Small intestine (tissue), 7 donors: ENCODE measurements around the gene SLC17A7. TPM values are rescaled to one million over a fixed set of nuclear protein-coding genes. Genes with fewer than 3 reads are reported as not detected.
A peak's percentile ranks its signal among the peaks of the same experiment; 100 is the strongest.

Experiments used
- DNase-seq, 2 donors: peaks; one replicate each; pipeline versions ENCODE4 v3.0.0 to v3.0.0-alpha.2; 2013
- FAIRE-seq: peaks from 2 replicates; lab custom pipeline; 2012; peaks lifted over from hg19 to GRCh38; lab: Jason Lieb, UNC
- H3K27ac ChIP-seq, 3 donors: one replicate each; pipeline ENCODE4 v1.5.1; 2013; ENCODE audit warnings: low read length in 2 of 3, mild to moderate bottlenecking in 2 of 3, control low read depth in 1 of 3, inconsistent platforms in 1 of 3, low read depth in 1 of 3, moderate library complexity in 1 of 3
- H3K27me3 ChIP-seq, 3 donors: one replicate each; pipeline ENCODE4 v1.6.1; 2013; ENCODE audit warnings: low read length in 3 of 3, inconsistent platforms in 1 of 3; ENCODE audit not compliant: control insufficient read depth in 3 of 3, insufficient read depth in 3 of 3
- H3K36me3 ChIP-seq, 3 donors: one replicate each; pipeline ENCODE4 v1.6.1; 2013; ENCODE audit warnings: low read length in 3 of 3, inconsistent platforms in 1 of 3, low read depth in 1 of 3, mild to moderate bottlenecking in 1 of 3, moderate library complexity in 1 of 3; ENCODE audit not compliant: control insufficient read depth in 3 of 3, insufficient read depth in 2 of 3
- H3K4me1 ChIP-seq, 3 donors: one replicate each; pipeline ENCODE4 v1.6.1; 2013; ENCODE audit warnings: low read length in 2 of 3, inconsistent platforms in 1 of 3, low read depth in 1 of 3, mild to moderate bottlenecking in 1 of 3, moderate library complexity in 1 of 3; ENCODE audit not compliant: control insufficient read depth in 3 of 3, insufficient read depth in 2 of 3
- H3K4me3 ChIP-seq, 3 donors: one replicate each; pipeline ENCODE4 v1.5.1; 2013; ENCODE audit warnings: low read length in 3 of 3, control low read depth in 1 of 3, inconsistent platforms in 1 of 3, low read depth in 1 of 3, mild to moderate bottlenecking in 1 of 3, moderate library complexity in 1 of 3
- H3K9me3 ChIP-seq, 2 donors: one replicate each; pipeline ENCODE4 v1.6.1; 2013; ENCODE audit warnings: low read depth in 1 of 2, low read length in 1 of 2; ENCODE audit not compliant: control insufficient read depth in 2 of 2, insufficient read depth in 1 of 2
- WGBS, 3 donors: extraction: QIAGEN DNeasy Blood & Tissue Kit; methylation state at CpG; one replicate each; pipeline ENCODE4 v1.1.7; 2013; 5-methylcytosine and 5-hydroxymethylcytosine counted together
- polyA plus RNA-seq, 4 donors: library from polyadenylated mRNA; stranded (reverse) in 3 of 4; unstranded in 1 of 4; fragments of 200-250 nt in 3 of 4; fragments of 120-200 nt in 1 of 4; gene quantifications; one replicate each; pipeline versions ENCODE4 v1.2.1 to v1.2.3, GENCODE V29; 2013
- donor health status: healthy with polysubstance abuse.
- donor health status: control.
- donor health status: control.
- donor health status: Bipolar disorder and iron deficiency.
- donor health status: healthy.

SLC17A7 gene
- polyA plus RNA-seq, 4 donors, result 0.09 to 1.1 (median 0.25) TPM

GRCh38 chr19:49387936-49388372 lies 53.4 kb downstream of the SLC17A7 start, which contains the start of gene KASH5:
TSS of gene KASH5 (plus strand) at chr19:49388249. CDS start at chr19:49390884, 2,635 bp downstream.
- 39 to 51% (median 46%) methylated on average over 33 to 40 of the region's 40 CpGs for WGBS, 3 donors
- Histone ChIP-seq H3K4me3 (no peak within 1 kb of the TSS), H3K27me3 (peaks cover 0 to 5% (median 0%) of the 10 kb centered on the region in 3 donors), H3K9me3 (peaks cover 0 to 3% of the 10 kb centered on the region in 2 donors), H3K4me1 (no peaks in the 10 kb centered on the region), H3K27ac (no peak within 1 kb of the TSS), H3K36me3 (no peaks in the 10 kb centered on the region)
- DNase-seq, result peak; percentile 56 to 61
- no peak for FAIRE-seq

GRCh38 chr19:49383599-49383998 lies 57.7 kb downstream of the SLC17A7 start:
- WGBS, 3 donors, result 29 to 91% (median 48%) methylated on average over 1 of the region's 1 CpG
- no peak for FAIRE-seq
- no peak overlapping the region for H3K27ac ChIP-seq

GRCh38 chr19:49382639-49383038 lies 58.7 kb downstream of the SLC17A7 start:
- H3K36me3 ChIP-seq, result no peaks in the 10 kb centered on the region
- FAIRE-seq (no peak), DNase-seq (no peak)
- 91 to 93% (median 92%) methylated on average over 5 of the region's 5 CpGs for WGBS, 3 donors
- no peaks in the 10 kb centered on the region for H3K27me3 ChIP-seq
- no peaks in the 10 kb centered on the region for H3K4me1 ChIP-seq
- no peak overlapping the region for H3K4me3 ChIP-seq
- peaks cover 0 to 7% of the 10 kb centered on the region in 2 donors for H3K9me3 ChIP-seq
- H3K27ac ChIP-seq, result no peak overlapping the region

More at GRCh38 chr19:49383599-49383998, 57.7 kb downstream of the SLC17A7 start:
- no peak for DNase-seq
- Histone ChIP-seq H3K4me1 (no peaks in the 10 kb centered on the region), H3K27me3 (no peaks in the 10 kb centered on the region), H3K36me3 (no peaks in the 10 kb centered on the region), H3K9me3 (peaks cover 0 to 10% of the 10 kb centered on the region in 2 donors), H3K4me3 (no peak overlapping the region)

- FAIRE-seq (no peak), DNase-seq (no peak)
- H3K4me3 ChIP-seq, result no peak overlapping the region
- H3K27me3 ChIP-seq, result no peaks in the 10 kb centered on the region
- H3K9me3 ChIP-seq, result peaks cover 0 to 7% of the 10 kb centered on the region in 2 donors
- H3K36me3 ChIP-seq, result no peaks in the 10 kb centered on the region
- no peak overlapping the region for H3K27ac ChIP-seq
- 78 to 87% (median 83%) methylated on average over 3 of the region's 3 CpGs for WGBS, 3 donors
- H3K4me1 ChIP-seq, result no peaks in the 10 kb centered on the region
These were observed 60.9 kb downstream of the SLC17A7 start for GRCh38 chr19:49380391-49380790.

Other genes starting within 250 kb of the SLC17A7 start
- gene SLC6A16, start 116.3 kb downstream of the SLC17A7 start, polyA plus RNA-seq, result 1 to 10 TPM in 1 of 4 donors, under 1 TPM in 2, not detected in 1; 0.27 to 1.4 (median 0.34) TPM
- gene CD37, start 106.1 kb downstream of the SLC17A7 start, polyA plus RNA-seq, result 10 to 100 TPM in 1 of 4 donors, 1 to 10 TPM in 3; 2.7 to 11.6 (median 6.9) TPM
- gene TEAD2, start 79.1 kb downstream of the SLC17A7 start, polyA plus RNA-seq, result 10 to 100 TPM in 2 of 4 donors, 1 to 10 TPM in 2; 1.8 to 17.2 (median 8.8) TPM
- under 1 TPM in 2 of 4 donors, not detected in 2; 0.19 to 0.66 TPM for gene DKKL1, start 77.7 kb downstream of the SLC17A7 start, polyA plus RNA-seq
- not detected for gene KASH5, start 53.3 kb downstream of the SLC17A7 start, polyA plus RNA-seq
- not detected for gene PTH2, start 18.1 kb downstream of the SLC17A7 start, polyA plus RNA-seq
- not detected for gene GFY, start 16.1 kb downstream of the SLC17A7 start, polyA plus RNA-seq
- 100 to 1,000 TPM in 1 of 4 donors, 10 to 100 TPM in 3; 81.1 to 115 (median 89.6) TPM for gene PIH1D1, start 10.3 kb upstream of the SLC17A7 start, polyA plus RNA-seq
- gene ALDH16A1, start 11.7 kb upstream of the SLC17A7 start, polyA plus RNA-seq, result 100 to 1,000 TPM in 2 of 4 donors, 10 to 100 TPM in 2; 26.3 to 130 (median 83.6) TPM
- gene FLT3LG, start 32.7 kb upstream of the SLC17A7 start, polyA plus RNA-seq, result 1 to 10 TPM; 4.9 to 10.0 (median 8.2) TPM
- 1,000 to 10,000 TPM; 2,350 to 5,026 (median 3,831) TPM for gene RPL13A, start 46.1 kb upstream of the SLC17A7 start, polyA plus RNA-seq
- gene RPS11, start 54.9 kb upstream of the SLC17A7 start, polyA plus RNA-seq, result 1,000 to 10,000 TPM; 2,854 to 5,067 (median 4,011) TPM
- gene FCGRT, start 71.1 kb upstream of the SLC17A7 start, polyA plus RNA-seq, result 100 to 1,000 TPM; 354 to 583 (median 513) TPM
- gene RCN3, start 86.5 kb upstream of the SLC17A7 start, polyA plus RNA-seq, result 100 to 1,000 TPM in 2 of 4 donors, 10 to 100 TPM in 2; 38.0 to 687 (median 248) TPM
- 100 to 1,000 TPM in 3 of 4 donors, 10 to 100 TPM in 1; 51.8 to 181 (median 134) TPM for gene NOSIP, start 139.0 kb upstream of the SLC17A7 start, polyA plus RNA-seq
- gene PRRG2, start 139.8 kb upstream of the SLC17A7 start, polyA plus RNA-seq, result 10 to 100 TPM; 14.2 to 23.7 (median 18.0) TPM
- 10 to 100 TPM in 2 of 4 donors, 1 to 10 TPM in 2; 2.4 to 18.4 (median 8.0) TPM for gene PRR12, start 149.7 kb upstream of the SLC17A7 start, polyA plus RNA-seq
- gene RRAS, start 198.6 kb upstream of the SLC17A7 start, polyA plus RNA-seq, result 100 to 1,000 TPM in 2 of 4 donors, 10 to 100 TPM in 2; 30.6 to 105 (median 85.5) TPM
- gene SCAF1, start 200.7 kb upstream of the SLC17A7 start, polyA plus RNA-seq, result 10 to 100 TPM; 10.5 to 36.2 (median 19.8) TPM
- gene IRF3, start 224.3 kb upstream of the SLC17A7 start, polyA plus RNA-seq, result 100 to 1,000 TPM in 2 of 4 donors, 10 to 100 TPM in 2; 92.1 to 255 (median 119) TPM
- 10 to 100 TPM; 11.2 to 36.6 (median 17.1) TPM for gene BCL2L12, start 224.4 kb upstream of the SLC17A7 start, polyA plus RNA-seq
- gene PRMT1, start 235.7 kb upstream of the SLC17A7 start, polyA plus RNA-seq, result 100 to 1,000 TPM in 2 of 4 donors, 10 to 100 TPM in 2; 56.8 to 194 (median 94.7) TPM
- gene ADM5, start 248.1 kb upstream of the SLC17A7 start, polyA plus RNA-seq, result 1 to 10 TPM in 1 of 4 donors, under 1 TPM in 2, not detected in 1; 0.27 to 2.7 (median 0.84) TPM
- 1 to 10 TPM in 2 of 4 donors, not detected in 2; 1.9 to 4.5 TPM for gene CPT1C, start 249.6 kb upstream of the SLC17A7 start, polyA plus RNA-seq